ENCODE data around the gene RSU1.

Gene RSU1

DNA sequence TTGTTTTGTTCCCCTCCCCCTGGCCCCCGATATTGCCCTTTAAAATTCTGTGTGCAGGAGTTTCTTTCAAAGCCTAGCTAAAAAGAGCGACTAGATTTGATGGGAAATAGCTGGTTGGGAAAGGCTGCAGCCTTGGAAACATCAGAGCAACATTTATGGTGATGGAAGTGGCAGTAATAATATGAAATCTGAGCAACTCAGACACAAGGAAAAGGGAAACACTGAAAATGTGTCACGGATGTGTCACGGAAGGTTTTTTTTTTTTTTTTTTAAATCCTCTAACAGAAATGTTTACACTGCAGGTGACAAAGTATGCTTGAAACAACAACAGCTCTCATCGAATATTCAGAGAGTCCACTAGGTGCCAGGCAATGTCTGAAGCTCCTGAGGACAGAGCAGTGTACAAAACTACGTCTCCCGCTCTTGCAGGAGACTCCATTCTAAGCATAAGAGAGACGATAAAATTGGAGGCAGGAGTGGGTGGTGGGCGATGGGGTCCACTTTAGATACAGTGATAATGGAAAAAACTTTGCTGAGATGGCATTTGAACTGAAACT, 143.0 kb downstream of the RSU1 start:
- peak; percentile 5 for DNase-seq (ENCODE audit: low read depth, low spot score)

DNA sequence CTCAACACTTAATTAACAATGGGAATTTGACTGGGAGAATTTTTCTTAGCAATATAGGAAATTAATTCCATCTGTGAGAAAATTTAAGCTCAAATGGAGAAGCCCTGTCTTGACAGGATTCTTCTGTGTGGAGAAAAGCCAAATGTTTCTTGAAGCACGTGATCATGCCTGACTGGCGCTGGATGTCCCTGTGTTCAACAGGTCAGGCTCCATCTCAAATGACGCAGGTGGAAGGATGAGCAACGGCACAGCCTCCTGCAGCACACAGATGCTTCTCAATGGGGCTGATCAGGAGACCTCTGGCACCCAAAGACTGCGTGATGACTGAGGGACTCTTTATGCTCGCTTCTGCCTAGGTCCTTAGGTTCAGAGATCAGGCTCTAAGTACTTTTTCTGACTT, 143.8 kb downstream of the RSU1 start:
- no peak for DNase-seq (ENCODE audit: low read depth, low spot score)

DNA sequence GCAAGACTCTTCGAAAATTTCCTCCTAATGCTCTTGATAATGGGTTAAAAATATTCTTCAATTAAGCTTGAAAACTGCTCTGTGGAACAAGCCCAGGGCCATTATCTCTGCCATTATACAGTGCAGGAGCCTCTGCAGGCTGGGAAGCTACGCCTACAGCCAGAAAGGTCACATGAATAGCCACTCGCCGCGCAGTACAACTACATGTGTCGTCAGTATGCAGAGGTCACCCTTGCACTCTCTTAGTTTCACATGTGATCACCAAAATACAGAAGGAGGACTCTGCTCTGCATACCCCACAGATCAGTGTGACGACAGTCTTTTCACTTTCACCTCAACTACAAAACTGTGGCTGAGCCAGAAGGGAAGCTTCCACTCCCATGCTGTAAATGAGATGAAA, 153.8 kb downstream of the RSU1 start:
- no peak for DNase-seq (ENCODE audit: low read depth, low spot score)

DNA sequence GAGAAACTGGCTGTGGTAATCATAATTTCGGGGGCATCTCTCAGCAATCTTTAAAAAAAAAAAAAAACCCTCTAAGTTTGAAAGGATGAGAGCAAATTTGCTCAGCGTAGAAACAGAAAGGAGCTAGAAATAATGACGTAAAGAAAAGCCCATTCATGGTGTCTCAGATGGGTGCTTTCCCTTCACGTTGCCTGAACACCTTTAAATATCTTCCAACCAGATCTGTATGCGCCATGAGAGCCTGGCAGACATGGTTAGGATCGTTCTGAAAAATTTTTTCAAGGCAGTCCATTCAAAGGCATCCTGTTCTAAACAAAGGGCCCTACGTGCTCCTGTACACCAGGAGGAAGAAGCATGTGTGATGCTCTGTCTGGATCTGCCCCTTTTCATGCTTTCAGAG, 154.3 kb downstream of the RSU1 start:
- no peak for DNase-seq (ENCODE audit: low read depth, low spot score)

DNA sequence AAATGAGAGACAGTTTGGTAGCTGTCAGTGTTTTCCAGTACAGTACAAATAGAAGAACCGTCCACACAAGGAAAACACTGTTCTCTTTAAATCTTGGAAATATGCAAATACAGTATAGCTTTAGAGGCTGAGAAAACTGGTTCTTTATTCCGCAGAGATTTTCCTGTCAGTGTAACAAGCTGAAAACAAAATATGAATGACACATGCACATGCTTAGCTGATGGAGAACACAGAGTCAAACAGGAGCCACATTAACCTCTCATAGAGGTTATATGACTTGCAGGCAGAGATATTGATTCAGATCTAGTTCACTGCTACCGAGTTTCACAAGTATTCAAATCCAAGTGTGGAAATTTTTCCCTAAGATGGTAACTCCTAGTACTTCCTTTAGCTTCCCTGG, 160.3 kb downstream of the RSU1 start:
- DNase-seq (ENCODE audit: low read depth, low spot score): no peak

DNA sequence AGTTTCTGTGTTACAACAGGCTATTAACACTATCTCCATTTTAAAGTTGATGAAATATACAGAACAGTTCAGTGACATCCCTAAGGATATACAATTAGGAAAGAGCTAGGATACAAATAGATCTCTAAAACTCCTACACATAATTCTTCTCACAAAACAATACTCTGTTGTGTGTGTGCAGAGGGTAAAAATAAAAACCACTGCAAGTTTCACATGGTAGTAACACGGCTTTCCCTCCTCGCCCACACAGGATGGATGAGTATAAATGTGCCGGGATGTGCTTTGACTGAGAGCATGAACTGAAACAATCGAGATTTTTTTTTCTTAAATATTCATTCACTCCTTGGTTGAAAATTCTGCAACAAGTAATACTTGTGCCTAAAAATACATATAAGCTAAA, 164.0 kb downstream of the RSU1 start:
- no peak for DNase-seq (ENCODE audit: low read depth, low spot score)

DNA sequence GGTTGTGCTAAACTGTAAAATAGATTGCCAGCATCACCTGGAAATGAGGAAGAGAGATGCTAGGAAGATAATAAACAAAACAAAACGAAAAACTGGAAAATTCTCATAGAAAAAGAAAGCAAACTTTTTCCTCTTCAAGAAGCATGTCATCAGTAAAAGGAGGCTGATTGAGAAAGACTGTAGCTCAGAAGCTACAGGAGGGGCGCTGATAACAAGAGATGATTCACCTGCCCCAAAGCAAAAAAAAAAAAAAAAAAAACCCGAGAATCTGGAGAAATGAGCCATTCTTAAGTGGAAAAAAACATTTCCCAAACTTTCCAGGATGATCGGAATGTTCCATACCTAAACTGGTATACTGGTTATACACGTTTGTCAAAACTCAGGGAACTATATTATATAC, 165.1 kb downstream of the RSU1 start:
- no peak for DNase-seq (ENCODE audit: low read depth, low spot score)

DNA sequence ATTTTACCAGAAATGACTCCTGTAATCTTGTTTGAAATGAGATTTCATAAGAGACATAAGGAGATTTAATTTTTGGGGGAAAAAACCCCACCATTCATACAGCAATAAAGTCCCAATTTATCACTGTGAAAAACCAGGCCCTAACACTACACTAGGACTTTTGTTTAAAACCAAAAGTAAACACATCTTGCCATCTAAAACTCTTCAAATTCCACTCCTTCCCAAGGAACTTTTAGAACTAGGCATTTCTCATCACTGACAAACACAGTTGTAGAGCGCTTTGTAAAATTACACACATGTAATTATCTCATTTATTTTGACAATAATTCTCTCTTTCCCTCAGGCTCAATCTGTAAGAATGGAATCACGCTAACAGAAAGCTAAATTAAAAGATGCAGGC, 167.5 kb downstream of the RSU1 start:
- no peak for DNase-seq (ENCODE audit: low read depth, low spot score)

DNA sequence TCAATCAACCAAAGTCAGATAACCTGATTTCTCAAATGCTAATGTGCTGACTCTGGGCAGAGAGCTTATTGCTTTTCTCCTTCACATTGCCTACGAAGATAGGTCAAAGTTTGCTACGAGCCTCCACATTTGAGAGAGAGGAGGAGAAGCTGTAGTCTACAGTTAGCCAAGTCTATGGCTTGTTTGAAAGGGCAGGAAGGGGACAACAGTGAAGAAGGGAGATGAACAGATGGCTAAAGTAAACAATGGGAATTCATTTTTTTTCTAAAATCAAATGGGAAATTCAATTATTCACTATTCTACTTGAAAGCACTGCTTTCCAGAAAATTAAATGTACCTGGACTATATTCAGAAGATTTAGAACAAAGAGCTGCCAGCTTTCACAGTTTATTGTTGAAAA, 168.9 kb downstream of the RSU1 start:
- no peak for DNase-seq (ENCODE audit: low read depth, low spot score)

DNA sequence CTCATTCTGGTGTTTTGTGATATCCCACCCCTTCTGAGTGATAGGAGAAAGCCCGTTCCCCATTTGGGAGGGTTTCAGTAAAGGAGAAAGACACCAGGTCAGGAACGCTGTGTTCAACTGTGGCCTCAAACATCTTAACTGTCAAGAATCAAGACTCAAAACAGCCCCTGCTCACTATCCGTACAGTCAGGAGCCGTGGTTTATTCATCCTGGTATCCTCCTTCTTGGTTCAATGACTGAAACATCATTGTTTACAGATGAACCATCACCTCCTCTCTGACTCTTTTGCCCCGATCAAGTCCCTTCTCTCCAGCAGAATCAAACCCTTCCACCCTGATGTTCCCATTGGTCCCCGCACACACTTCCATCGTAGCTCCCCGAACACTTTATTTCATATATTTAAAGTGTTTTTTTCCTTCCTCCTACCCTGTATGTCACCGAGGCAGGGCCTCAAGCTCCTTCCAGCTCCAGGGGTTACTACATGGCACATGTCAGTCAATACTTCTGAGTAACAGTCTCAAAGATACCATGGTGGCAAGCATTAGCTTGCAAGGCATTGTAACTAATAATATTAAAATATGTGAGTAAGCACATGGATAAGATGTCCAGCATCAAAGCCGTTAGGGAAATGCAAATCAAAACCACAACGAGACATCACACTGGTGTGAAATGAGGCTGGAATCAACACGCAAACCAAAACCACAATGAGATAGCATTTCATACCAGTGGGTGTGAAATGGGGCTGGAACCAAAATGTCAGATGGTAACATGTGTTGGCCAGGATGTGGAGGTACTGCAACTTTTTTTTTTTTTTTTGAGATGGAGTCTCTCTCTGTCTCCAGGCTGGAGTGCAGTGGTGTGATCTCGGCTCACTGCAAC, 170.8 kb downstream of the RSU1 start:
- DNase-seq (ENCODE audit: low read depth, low spot score): peak; percentile 69

DNA sequence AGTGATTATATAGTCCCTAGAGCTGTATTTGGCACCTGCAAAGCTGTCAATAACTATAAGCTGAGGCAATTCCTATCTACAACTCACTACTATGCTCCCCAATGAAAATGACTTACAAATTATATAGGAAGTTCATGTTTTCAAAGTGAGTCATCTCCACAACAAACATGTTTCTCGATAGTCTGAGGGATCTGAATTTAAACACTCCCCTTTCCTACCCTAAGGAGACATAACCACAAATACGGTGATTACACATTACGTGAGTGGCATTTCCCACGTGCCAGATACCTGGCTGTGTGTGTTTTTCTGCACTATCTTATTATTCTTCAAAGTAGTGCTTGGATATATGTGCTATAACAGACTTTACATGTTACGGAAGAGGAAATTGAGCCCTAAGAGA, 173.1 kb downstream of the RSU1 start:
- DNase-seq (ENCODE audit: low read depth, low spot score): peak; percentile 30

DNA sequence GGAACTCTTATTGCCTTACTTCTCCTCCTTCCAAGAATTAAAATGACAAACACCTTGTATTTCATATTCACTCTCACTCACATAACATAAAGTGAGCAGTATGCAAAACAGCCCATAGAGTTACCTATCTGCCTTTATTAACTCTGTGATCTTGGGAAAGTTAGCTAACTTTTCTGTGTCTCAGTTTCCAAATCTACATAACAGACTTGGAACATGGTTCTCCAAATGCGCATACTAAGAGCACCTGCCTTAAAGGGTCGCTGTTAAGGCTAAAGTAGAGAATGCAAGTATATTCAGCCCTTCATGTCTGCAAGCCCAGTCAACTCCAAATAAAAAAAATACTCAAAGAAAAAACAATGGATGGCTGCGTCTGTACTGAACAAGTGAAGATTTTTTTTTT, 173.7 kb downstream of the RSU1 start:
- DNase-seq (ENCODE audit: low read depth, low spot score): no peak

DNA sequence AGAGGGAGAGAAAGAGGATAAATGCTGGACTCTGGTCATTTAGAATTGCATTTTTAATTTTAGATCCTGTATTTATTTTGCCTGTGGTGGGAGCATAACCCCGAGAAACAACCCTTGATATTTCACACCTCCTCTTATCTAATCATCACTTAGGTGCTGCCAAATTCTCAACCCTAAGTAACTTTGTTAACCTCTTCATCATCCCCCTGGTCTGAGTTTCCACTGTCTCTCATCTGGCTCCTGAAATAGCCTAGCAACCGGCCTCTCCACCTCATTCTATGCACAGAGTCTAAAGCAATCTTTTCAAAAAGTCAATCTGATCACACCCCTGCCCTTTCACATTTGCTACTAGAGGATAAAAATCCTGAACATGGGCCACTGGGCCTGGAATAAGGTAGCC, 177.1 kb downstream of the RSU1 start:
- no peak for DNase-seq (ENCODE audit: low read depth, low spot score)

DNA sequence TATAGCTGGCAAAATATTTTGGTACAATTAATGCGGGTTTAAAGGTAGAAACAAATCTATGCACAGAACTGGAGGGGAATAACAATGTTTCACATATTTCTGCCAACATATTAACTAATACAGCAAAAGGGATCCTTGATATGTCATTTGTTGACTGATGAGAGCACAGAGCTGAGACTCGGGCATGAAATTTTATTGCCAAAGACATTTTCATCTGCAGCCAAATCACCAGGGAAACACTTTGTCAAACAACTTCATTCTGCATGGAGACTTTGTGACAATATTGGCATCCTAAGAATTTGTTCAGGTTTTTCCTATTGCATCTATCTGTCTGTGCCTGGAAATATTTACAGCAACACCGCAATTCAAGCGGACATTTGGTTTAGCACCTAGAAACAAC, 177.8 kb downstream of the RSU1 start:
- DNase-seq (ENCODE audit: low read depth, low spot score): no peak

DNA sequence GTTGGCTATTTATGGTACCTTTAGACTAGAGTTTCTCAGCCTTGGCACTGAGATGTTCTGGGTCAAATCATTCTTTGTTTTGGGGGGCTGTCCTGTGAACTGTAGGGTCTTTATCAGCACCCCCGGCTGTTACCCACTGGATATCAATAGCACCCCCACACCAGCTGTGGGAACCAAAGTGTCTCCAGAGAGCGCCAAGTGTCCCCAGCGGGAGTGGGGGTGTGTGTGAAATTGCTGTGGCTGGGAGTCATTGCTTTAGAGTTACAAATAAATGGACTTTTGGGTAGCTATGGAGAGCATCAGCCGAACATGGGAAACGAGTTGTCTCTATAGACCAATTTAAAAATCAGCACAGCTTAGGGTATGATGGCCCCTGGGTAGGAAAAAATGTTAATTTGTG, 184.2 kb downstream of the RSU1 start:
- no peak for DNase-seq (ENCODE audit: low read depth, low spot score)

DNA sequence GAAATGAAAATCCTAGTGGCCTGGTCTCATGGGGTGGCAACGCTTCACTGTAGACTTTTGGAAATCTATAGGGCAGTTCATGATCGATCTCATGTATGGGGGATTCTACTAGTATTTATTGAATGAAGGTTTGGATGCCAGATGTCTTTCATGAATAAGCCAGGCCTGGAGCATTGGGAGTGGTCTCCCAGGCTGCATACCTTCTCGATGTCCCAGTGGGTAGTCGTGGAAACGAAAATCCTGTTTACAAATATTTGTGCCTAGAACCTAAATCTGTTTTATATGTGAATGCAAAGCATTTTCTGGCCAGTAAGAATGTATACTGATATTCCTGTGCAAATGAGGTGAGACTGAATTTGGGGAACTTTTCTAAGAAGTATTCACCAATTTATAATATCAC, 190.5 kb downstream of the RSU1 start:
- DNase-seq (ENCODE audit: low read depth, low spot score): peak; percentile 10

DNA sequence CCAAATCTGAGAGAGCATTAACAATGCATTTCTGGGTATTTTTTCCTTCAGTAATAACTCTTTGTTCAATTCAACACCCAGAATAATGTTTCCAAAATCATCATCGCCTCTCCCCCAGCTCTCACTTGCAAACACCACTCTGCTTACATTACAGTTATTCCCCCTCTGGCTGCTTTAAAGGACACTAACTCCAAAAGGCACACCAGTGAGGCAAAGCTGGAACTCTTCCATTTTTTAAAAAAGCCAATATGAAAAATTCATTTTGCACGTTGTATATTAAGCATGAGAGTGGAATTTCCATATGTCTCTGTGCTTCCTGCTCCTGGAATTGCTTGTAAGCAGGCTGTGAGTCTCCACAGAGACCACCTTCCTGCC, 204.3 kb downstream of the RSU1 start:
- DNase-seq (ENCODE audit: low read depth, low spot score): no peak

DNA sequence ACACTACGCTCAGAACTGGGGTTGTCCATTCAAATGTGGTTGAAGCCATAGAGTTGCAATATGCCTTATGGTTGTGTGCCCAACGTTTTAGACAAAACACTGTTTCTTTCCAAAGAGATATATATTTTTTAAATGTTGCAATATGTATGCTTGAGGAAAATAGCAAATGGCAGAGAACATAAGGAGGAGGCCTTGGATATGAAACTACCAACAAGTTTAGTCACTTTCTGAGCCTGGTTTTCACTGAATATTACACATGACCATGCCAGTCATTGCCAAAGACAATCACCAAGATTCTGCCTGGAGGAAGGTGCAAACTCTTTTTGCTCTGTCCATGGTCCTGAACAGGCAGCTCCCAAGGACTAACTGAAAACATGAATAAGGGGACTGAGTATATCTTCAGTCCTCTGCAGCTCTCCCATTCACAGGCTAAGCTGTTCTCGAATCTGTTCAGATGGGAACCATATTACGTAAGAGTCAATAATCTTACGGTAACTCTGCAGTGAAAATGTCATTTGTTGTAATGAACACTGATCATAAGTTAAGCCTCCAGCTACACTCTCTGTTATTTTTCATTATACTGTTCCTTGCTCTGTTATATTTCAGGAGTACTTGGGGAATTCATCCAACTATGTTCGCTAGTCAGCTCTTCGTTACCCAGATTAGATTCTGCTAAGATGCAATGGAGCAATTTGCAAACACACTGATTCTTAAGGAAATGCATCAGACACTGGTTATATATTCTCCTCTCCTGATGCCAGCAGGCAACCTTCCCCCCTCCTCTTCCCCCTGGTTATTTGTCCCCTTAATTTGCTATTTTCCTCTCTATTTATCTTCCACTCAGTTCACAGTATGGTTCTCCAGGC, 204.9 kb downstream of the RSU1 start:
- DNase-seq (ENCODE audit: low read depth, low spot score): peak; percentile 69

DNA sequence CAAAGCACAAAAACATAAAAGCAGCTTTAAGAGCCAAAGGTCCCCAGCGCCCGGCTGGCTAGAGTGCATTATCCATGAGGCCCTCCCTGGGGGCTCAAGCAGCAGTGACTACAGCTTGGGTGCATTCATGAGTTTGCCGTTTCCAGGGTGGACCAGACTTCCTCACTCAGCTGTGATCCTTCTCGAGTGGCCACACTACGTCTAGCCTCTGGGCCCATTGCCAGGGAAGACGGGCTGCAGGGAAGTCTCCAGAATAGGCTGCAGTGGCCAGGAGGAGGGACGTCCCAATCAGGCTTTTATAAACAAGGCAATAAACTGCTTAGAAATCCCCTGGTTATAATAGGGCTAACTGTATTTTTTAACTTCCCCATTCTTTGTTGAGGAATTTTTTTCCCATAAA, 206.2 kb downstream of the RSU1 start:
- no peak for DNase-seq (ENCODE audit: low read depth, low spot score)

DNA sequence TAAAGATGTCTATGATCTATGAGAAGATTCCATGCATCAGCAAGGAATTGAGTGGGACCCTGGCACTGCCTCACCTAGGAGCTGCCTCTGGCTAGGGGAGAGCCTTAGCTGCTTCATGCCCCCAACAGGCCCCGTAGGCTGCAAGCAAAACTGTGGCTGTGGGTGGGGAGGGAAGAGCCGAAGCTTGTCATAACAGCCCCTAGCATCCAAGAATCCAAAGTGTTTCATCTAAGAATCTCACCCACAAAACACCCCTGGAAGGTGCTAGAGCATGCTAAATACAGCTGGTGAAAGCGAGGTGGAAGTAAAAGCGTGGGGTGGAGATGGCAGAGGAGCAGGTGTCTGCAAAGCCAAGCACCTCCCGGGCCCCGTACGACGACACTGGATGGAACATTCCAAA, 208.0 kb downstream of the RSU1 start:
- DNase-seq (ENCODE audit: low read depth, low spot score): no peak

DNA sequence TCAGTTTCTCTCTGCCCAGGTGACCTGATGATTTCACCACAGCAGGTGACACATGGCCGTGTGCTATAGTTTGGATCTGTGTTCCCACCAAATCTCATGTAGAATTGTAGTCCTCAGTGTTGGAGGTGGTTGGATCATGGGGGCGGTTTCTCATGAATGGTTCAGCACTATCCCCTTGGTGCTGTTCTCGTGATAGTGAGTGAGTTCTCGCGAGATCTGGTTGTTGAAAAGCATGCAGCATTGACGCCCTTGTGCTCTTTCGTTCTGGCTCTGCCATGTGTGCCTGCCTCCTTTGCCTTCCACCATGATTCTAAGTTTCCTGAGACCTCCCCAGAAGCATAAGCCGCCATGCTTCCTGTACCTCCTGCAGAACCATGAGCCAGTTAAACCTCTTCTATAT, 210.3 kb downstream of the RSU1 start:
- no peak for DNase-seq (ENCODE audit: low read depth, low spot score)

DNA sequence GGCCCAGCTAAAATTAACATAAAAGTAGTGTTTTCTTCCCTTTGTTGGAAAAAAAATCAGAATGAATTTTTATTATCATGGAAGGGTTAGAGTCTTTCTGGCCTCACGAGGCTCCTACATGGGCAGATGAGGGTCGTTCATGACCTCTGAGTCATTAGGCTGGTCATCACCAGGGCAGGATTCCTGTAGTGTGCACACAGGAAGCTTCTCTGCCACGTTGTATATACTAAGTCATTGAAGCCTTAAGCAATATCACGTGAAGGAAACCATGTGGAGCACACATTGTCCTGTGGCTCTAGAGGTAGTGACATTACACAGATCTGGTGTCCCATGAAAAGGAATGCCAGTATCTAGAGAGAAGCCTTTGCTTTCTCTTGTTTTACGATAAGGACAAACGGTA, 210.8 kb downstream of the RSU1 start:
- no peak for DNase-seq (ENCODE audit: low read depth, low spot score)

DNA sequence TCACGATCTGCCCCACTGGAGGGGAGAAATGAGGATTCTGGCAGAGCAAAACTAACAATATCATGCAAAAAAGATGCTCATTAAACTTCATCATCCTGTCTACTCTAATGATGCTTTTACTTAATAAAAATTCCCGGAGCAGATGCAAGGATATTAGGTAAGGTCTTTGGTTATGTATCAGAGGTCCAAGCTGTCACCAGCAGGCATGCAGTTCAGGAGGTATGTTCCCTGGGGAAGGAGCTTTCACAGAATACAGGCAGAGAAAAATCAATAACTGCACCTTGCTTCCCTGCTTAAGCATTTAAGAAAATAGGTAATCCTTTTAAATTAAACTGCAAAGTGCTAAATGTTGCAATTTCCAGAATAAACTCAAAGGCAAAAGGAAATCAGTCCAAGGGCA, 213.9 kb downstream of the RSU1 start:
- no peak for DNase-seq (ENCODE audit: low read depth, low spot score)
